Germinal center (tissue), 1 donor: ENCODE measurements around the gene CABYR.

Source experiments
- DNase-seq: peaks from one replicate; pipeline ENCODE4 v3.0.0; 2012; ENCODE audit warnings: mixed read lengths, low spot score

The CABYR gene

GRCh38 chr18:24190590-24190989 lies 51.7 kb downstream of the CABYR start:
- DNase-seq: no peak

- no peak for DNase-seq
Observed at GRCh38 chr18:24195296-24196053, 56.6 kb downstream of the CABYR start.

GRCh38 chr18:24196764-24197163 lies 57.9 kb downstream of the CABYR start:
- no peak for DNase-seq

GRCh38 chr18:24197412-24197811 lies 58.5 kb downstream of the CABYR start:
- no peak for DNase-seq

- DNase-seq: no peak
Observed at GRCh38 chr18:24198461-24198860, 59.6 kb downstream of the CABYR start.

GRCh38 chr18:24199372-24199962 lies 60.6 kb downstream of the CABYR start:
- no peak for DNase-seq

GRCh38 chr18:24200494-24201290 lies 61.8 kb downstream of the CABYR start:
- no peak for DNase-seq

- DNase-seq: no peak
Observed at GRCh38 chr18:24201699-24202687, 63.1 kb downstream of the CABYR start.

- DNase-seq: no peak
Observed at GRCh38 chr18:24204904-24205303, 66.0 kb downstream of the CABYR start.

- no peak for DNase-seq
Observed at GRCh38 chr18:24208270-24209035, 69.6 kb downstream of the CABYR start.

- DNase-seq: no peak
Observed at GRCh38 chr18:24209558-24209957, 70.7 kb downstream of the CABYR start.
